Natural killer cell (primary cell): Measurements from ENCODE around the gene C1RL. TPM values are rescaled to one million over a fixed set of nuclear protein-coding genes. Genes with fewer than 3 reads are reported as not detected.

Experiments used
- ATAC-seq, 3 donors: fragments of 150-1000 bp in 2 of 3; fragments of 200-7000 bp in 1 of 3; cut with Tn5 transposase; 1 replicate in 1 of 3; 2 replicates in 2 of 3; pipeline ENCODE4 v1.10.0; 2021; ENCODE audit warnings: mild to moderate bottlenecking in 2 of 3, moderate library complexity in 2 of 3
- DNase-seq, 2 donors: peaks; one replicate each; pipeline versions ENCODE4 v3.0.0 to v3.0.0-alpha.2; 2013 to 2021; ENCODE audit warnings: mixed read lengths in 1 of 2
- H3K27ac ChIP-seq: one replicate; pipeline ENCODE4 v1.5.1; 2013; ENCODE audit warnings: mild to moderate bottlenecking, low read length
- H3K27me3 ChIP-seq: one replicate; pipeline ENCODE4 v1.6.1; 2013; ENCODE audit warnings: low read length; ENCODE audit not compliant: control insufficient read depth, insufficient read depth
- H3K36me3 ChIP-seq: one replicate; pipeline ENCODE4 v1.6.1; 2013; ENCODE audit warnings: low read length; ENCODE audit not compliant: control insufficient read depth, insufficient read depth
- H3K4me1 ChIP-seq: one replicate; pipeline ENCODE4 v1.6.1; 2013; ENCODE audit warnings: low read length; ENCODE audit not compliant: control insufficient read depth, insufficient read depth
- H3K4me3 ChIP-seq: one replicate; pipeline ENCODE4 v1.5.1; 2013; ENCODE audit warnings: low read length
- H3K9me3 ChIP-seq: one replicate; pipeline ENCODE4 v1.6.1; 2013; ENCODE audit warnings: low read length; ENCODE audit not compliant: control insufficient read depth, insufficient read depth
- H3K27ac Mint-ChIP-seq, 2 donors: one replicate each; pipeline ENCODE4 v1.8.0; 2022; ENCODE audit warnings: mild to moderate bottlenecking in 2 of 2, mixed read lengths in 2 of 2, moderate library complexity in 1 of 2
- H3K27me3 Mint-ChIP-seq, 2 donors: one replicate each; pipeline ENCODE4 v1.8.0; 2022; ENCODE audit warnings: low read depth in 2 of 2, mixed read lengths in 2 of 2
- H3K36me3 Mint-ChIP-seq: one replicate; pipeline ENCODE4 v1.8.0; 2022; ENCODE audit warnings: mixed read lengths
- H3K4me1 Mint-ChIP-seq, 2 donors: one replicate each; pipeline ENCODE4 v1.8.0; 2022; ENCODE audit warnings: mixed read lengths in 2 of 2
- H3K4me3 Mint-ChIP-seq: one replicate; pipeline ENCODE4 v1.8.0; 2022; ENCODE audit warnings: mild to moderate bottlenecking, moderate library complexity, mixed read lengths
- H3K9me3 Mint-ChIP-seq, 2 donors: one replicate each; pipeline ENCODE4 v1.8.0; 2022; ENCODE audit warnings: mixed read lengths in 2 of 2
- WGBS: methylation state at CpG from one replicate; pipeline ENCODE4 v1.1.7; 2013; ENCODE audit warnings: missing lambda C conversion rate; ENCODE audit not compliant: insufficient coverage; 5-methylcytosine and 5-hydroxymethylcytosine counted together
- intact Hi-C: fragments of 100-400 bp; cut with micrococcal nuclease; formaldehyde crosslinking; loops from one replicate; pipeline ENCODE4 v1.14.2; 2022
- total RNA-seq, 4 donors: library from RNA; stranded (reverse); fragments of 120-200 nt in 1 of 4; gene quantifications; one replicate each; pipeline versions ENCODE4 v1.2.3 to v1.2.4, GENCODE V29; 2013 to 2022
- TF ChIP-seq, protein P1 (sequence below): fragments of 200-600 bp; IDR thresholded peaks from one replicate; pipeline ENCODE4 v1.8.0; 2022; ENCODE audit warnings: antibody characterized with exemption

Gene C1RL
- total RNA-seq, 3 donors from 2014 or later (not counting 1 experiment from before 2014, with no cell fraction given): 29.1 to 35.5 (median 31.0) TPM

DNA sequence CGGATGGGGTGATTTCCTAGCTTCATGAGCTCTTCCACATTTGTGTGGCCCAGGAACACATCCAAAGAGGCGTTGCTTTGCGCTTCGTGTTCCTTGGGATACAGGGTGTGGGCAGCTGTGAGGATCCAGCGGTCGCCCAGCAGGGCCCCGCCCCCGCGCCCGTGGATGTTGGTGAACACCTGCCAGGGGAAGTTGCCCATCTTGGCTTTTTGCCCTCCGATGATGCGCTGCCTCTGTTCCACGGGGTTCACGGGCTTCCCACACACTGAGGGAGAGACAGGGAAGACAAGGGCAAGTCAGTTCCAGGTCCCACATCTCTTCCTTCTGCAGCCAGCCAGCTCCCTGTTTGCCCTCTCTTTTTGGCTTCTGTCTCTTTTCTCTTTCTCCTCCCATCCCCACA, 28.0 kb downstream of the C1RL start:
- H3K27ac ChIP-seq: no peak overlapping the region
- H3K36me3 ChIP-seq: no peaks in the 10 kb centered on the region
- intact Hi-C loops: no loop called here
- 90% methylated on average over 14 of the region's 14 CpGs for WGBS
- ATAC-seq (no peak), DNase-seq (no peak)
- no peak overlapping the region for H3K4me3 ChIP-seq
- H3K9me3 ChIP-seq: no peaks in the 10 kb centered on the region
- no peak overlapping the region for H3K4me3 Mint-ChIP-seq
- H3K27ac Mint-ChIP-seq: no peak overlapping the region
- H3K27me3 ChIP-seq: no peaks in the 10 kb centered on the region
- peaks cover 5 to 6% of the 10 kb centered on the region in 2 donors for H3K9me3 Mint-ChIP-seq
- peaks cover 0 to 2% of the 10 kb centered on the region in 2 donors for H3K27me3 Mint-ChIP-seq
- no peaks in the 10 kb centered on the region for H3K36me3 Mint-ChIP-seq
- TF ChIP-seq, protein P1, sequence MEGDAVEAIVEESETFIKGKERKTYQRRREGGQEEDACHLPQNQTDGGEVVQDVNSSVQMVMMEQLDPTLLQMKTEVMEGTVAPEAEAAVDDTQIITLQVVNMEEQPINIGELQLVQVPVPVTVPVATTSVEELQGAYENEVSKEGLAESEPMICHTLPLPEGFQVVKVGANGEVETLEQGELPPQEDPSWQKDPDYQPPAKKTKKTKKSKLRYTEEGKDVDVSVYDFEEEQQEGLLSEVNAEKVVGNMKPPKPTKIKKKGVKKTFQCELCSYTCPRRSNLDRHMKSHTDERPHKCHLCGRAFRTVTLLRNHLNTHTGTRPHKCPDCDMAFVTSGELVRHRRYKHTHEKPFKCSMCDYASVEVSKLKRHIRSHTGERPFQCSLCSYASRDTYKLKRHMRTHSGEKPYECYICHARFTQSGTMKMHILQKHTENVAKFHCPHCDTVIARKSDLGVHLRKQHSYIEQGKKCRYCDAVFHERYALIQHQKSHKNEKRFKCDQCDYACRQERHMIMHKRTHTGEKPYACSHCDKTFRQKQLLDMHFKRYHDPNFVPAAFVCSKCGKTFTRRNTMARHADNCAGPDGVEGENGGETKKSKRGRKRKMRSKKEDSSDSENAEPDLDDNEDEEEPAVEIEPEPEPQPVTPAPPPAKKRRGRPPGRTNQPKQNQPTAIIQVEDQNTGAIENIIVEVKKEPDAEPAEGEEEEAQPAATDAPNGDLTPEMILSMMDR: no peak
- peaks cover 0 to 12% of the 10 kb centered on the region in 2 donors for H3K4me1 Mint-ChIP-seq
- no peaks in the 10 kb centered on the region for H3K4me1 ChIP-seq

DNA sequence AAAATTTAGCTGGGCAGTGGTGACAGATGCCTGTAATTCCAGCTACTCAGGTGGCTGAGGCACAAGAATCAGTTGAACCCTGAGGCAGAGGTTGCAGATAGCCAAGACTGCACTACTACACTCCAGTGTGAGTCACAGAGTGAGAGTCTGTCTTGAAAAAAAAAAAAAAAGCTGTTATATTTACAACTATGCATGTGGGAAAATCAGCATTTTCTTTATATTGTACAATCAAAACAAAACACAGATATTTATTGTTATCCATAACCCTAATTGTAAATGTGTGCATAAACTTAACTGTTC, 29.2 kb downstream of the C1RL start:
- no peak for ATAC-seq

DNA sequence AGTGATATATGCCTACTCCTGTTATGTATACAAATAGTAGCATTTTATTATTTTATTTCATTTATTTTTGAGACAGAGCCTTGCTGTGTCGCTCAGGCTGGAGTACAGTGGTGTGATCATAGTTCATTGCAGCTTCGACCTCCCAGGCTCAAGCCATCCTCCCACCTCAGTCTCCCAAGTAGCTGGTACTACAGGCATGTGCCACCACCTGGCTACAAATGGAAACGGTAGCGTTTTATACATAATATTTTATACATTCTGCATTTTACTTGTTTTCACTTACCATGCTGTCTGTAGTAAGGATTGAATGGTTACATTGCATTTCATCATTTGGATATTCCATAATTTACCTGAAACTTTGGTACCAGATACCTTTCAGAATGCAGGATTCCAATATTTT, 30.9 kb downstream of the C1RL start:
- no peaks in the 10 kb centered on the region for H3K36me3 ChIP-seq

More for the DNA sequence above, 29.2 kb downstream of the C1RL start:
- Mint-ChIP-seq H3K4me3 (no peak overlapping the region), H3K36me3 (no peaks in the 10 kb centered on the region), H3K9me3 (peaks cover 5 to 6% of the 10 kb centered on the region in 2 donors), H3K4me1 (peaks cover 0 to 16% of the 10 kb centered on the region in 2 donors), H3K27ac (no peak overlapping the region), H3K27me3 (peaks cover 0 to 2% of the 10 kb centered on the region in 2 donors)
- DNase-seq: no peak
- no peak overlapping the region for H3K4me3 ChIP-seq
- H3K27ac ChIP-seq: no peak overlapping the region
- H3K27me3 ChIP-seq: no peaks in the 10 kb centered on the region
- TF ChIP-seq, protein P1: no peak
- no peaks in the 10 kb centered on the region for H3K4me1 ChIP-seq
- no peaks in the 10 kb centered on the region for H3K9me3 ChIP-seq
- intact Hi-C loops: no loop called here
- no peaks in the 10 kb centered on the region for H3K36me3 ChIP-seq

DNA sequence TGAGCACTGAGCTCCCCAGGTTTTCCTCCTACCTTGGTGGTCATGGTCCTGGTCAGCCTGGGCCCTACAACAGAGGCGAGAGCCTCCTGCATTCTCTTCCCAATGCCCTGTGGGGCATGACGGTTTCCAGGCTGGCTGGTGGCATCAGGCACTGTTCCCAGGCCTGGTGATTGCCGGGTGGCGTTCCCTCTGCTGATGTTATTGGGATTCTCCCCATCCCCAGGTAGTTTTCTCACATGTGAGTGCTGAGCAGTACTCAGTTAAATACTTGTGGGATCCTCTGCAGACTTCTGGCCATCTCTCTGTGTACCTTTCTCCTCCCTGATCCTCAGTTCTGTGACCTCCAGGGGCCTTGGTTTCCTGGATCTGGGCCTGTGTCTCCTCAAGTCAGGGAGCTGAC, 32.5 kb downstream of the C1RL start:
- no peak for DNase-seq
- H3K4me3 Mint-ChIP-seq: no peak overlapping the region
- H3K4me1 ChIP-seq: no peaks in the 10 kb centered on the region
- H3K36me3 ChIP-seq: no peaks in the 10 kb centered on the region
- no peak overlapping the region for H3K27ac ChIP-seq
- peak overlapping the region in 1 of 2 donors; percentile 37 for H3K27ac Mint-ChIP-seq
- 96% methylated on average over 4 of the region's 4 CpGs for WGBS
- peaks cover 16 to 20% of the 10 kb centered on the region in 2 donors for H3K27me3 Mint-ChIP-seq
- TF ChIP-seq, protein P1: no peak
- no peaks in the 10 kb centered on the region for H3K9me3 Mint-ChIP-seq
- H3K27me3 ChIP-seq: no peaks in the 10 kb centered on the region
- H3K9me3 ChIP-seq: no peaks in the 10 kb centered on the region
- no peaks in the 10 kb centered on the region for H3K36me3 Mint-ChIP-seq
- intact Hi-C loops: no loop called here
- H3K4me3 ChIP-seq: no peak overlapping the region
- H3K4me1 Mint-ChIP-seq: peaks cover 0 to 8% of the 10 kb centered on the region in 2 donors
- no peak for ATAC-seq

More for the DNA sequence above, 30.9 kb downstream of the C1RL start:
- intact Hi-C loops: no loop called here
- H3K4me3 ChIP-seq: no peak overlapping the region
- H3K9me3 ChIP-seq: no peaks in the 10 kb centered on the region
- no peak overlapping the region for H3K27ac Mint-ChIP-seq
- no peak for ATAC-seq
- peaks cover 0 to 12% of the 10 kb centered on the region in 2 donors for H3K4me1 Mint-ChIP-seq
- no peaks in the 10 kb centered on the region for H3K4me1 ChIP-seq
- H3K9me3 Mint-ChIP-seq: peaks cover 3% of the 10 kb centered on the region in 2 donors
- 69% methylated on average over 2 of the region's 4 CpGs for WGBS
- H3K27me3 ChIP-seq: no peaks in the 10 kb centered on the region
- TF ChIP-seq, protein P1: no peak
- H3K36me3 Mint-ChIP-seq: no peaks in the 10 kb centered on the region
- H3K27me3 Mint-ChIP-seq: peaks cover 7 to 8% of the 10 kb centered on the region in 2 donors
- H3K27ac ChIP-seq: no peak overlapping the region
- no peak overlapping the region for H3K4me3 Mint-ChIP-seq
- no peak for DNase-seq
